ENCODE measurements around the gene ASB18.

- TF ChIP-seq EZH2phosphoT487 (IDR thresholded peaks at IDR 0.05; ENCODE audit: insufficient read depth, low read depth) (no peak), EZH2 (IDR thresholded peaks at IDR 0.05; ENCODE audit: insufficient read depth, poor library complexity, severe bottlenecking) (peak; percentile 33)
These were observed 93.0 kb downstream of the ASB18 start for GRCh38 chr2:236171181-236171679.

Data from GM23248 (cell line).